Tibial nerve (tissue), 3 donors: ENCODE results near the gene CDC7.

Experiments
- CTCF ChIP-seq, 5 experiments: fragments of 200-600 bp in 3 of 5; fragments of 450-650 bp in 2 of 5; sonication (generic) in 3 of 5; IDR thresholded peaks; one replicate each; pipeline ENCODE4 v1.5.1; 2016 to 2019; ENCODE audit warnings: antibody characterized with exemption in 5 of 5, mild to moderate bottlenecking in 3 of 5, moderate library complexity in 2 of 5
- POLR2A ChIP-seq, 2 donors: fragments of 450-650 bp; IDR thresholded peaks; one replicate each; pipeline ENCODE4 v1.6.1; 2017; ENCODE audit warnings: antibody characterized with exemption in 2 of 2, mild to moderate bottlenecking in 2 of 2, moderate library complexity in 2 of 2

GRCh38 chr1:91502672-91503184, 2.1 kb downstream of the CDC7 start:
- TF ChIP-seq CTCF (IDR thresholded peaks at IDR 0.05), result no peak
- no peak for TF ChIP-seq POLR2A (IDR thresholded peaks at IDR 0.05)
